K562 (cell line): ENCODE measurements around the gene KLHL41. TPM values are rescaled to one million over a fixed set of nuclear protein-coding genes. Genes with fewer than 3 reads are reported as not detected.
A peak's percentile ranks its signal among the peaks of the same experiment; 100 is the strongest.

Experiments
- ATAC-seq: fragments of 200-7000 bp; cut with Tn5 transposase; 3 replicates; pipeline ENCODE4 v1.9.1; 2020; ENCODE audit warnings: moderate library complexity
- BruUV-seq: library from RNA; stranded (reverse); fragments of 400-500 nt; replicated peaks from 2 replicates; lab custom pipeline; 2021; lab: Mats Ljungman, UMichigan
- CTCF ChIA-PET: fragments of 300-600 bp; formaldehyde crosslinking; extraction: SDS; loops from one replicate; lab custom pipeline; 2021; ENCODE audit warnings: low intra/inter-chr PET ratio; lab: Yijun Ruan, JAX
- POLR2A ChIA-PET: fragments of 300-600, 350-650 bp; sonication (Branson Sonifier 250); formaldehyde crosslinking; extraction: SDS; loops from one replicate; lab custom pipeline; 2021; ENCODE audit warnings: antibody characterized with exemption, inconsistent platforms; lab: Yijun Ruan, JAX
- DNase-seq, 4 experiments: peaks; one replicate each; pipeline versions ENCODE4 v3.0.0 to v3.0.0-alpha.2; 2011 to 2018; ENCODE audit warnings: low spot score in 3 of 4, mixed read lengths in 3 of 4; ENCODE audit errors: extremely low read depth in 1 of 4
- FAIRE-seq: peaks from 2 replicates; lab custom pipeline; 2011; peaks lifted over from hg19 to GRCh38; lab: Jason Lieb, UNC
- H2AFZ ChIP-seq: 2 replicates; pipeline ENCODE4 v1.6.0; 2011; ENCODE audit warnings: low read depth, low read length, control low read depth, inconsistent platforms
- H3K27ac ChIP-seq: fragments of 200-600 bp; 3 replicates; pipeline ENCODE4 v1.8.0; 2011; ENCODE audit warnings: low read depth, mild to moderate bottlenecking, control low read depth, inconsistent platforms, low read length, moderate library complexity, mixed read lengths; ENCODE audit errors: extremely low read depth
- H3K27me3 ChIP-seq, 2 experiments: fragments of 300-600 bp in 1 of 2; 2 replicates in 1 of 2; 3 replicates in 1 of 2; pipeline versions ENCODE4 v1.6.0 to v1.8.0; 2011; ENCODE audit warnings: inconsistent platforms in 2 of 2, low read length in 2 of 2, mild to moderate bottlenecking in 1 of 2, mixed read lengths in 1 of 2, moderate library complexity in 1 of 2; ENCODE audit not compliant: control insufficient read depth in 2 of 2, insufficient read depth in 2 of 2
- H3K36me3 ChIP-seq: fragments of 300-600 bp; 3 replicates; pipeline ENCODE4 v1.8.0; 2011; ENCODE audit warnings: mild to moderate bottlenecking, low read length, inconsistent platforms; ENCODE audit not compliant: control insufficient read depth, insufficient read depth
- H3K4me1 ChIP-seq, 2 experiments: fragments of 200-600 bp in 1 of 2; replicated peaks in 1 of 2; 2 replicates in 1 of 2; 3 replicates in 1 of 2; pipeline versions ENCODE4 v1.5.1 to v1.8.0; 2011; ENCODE audit warnings: inconsistent platforms in 2 of 2, low read length in 2 of 2, mild to moderate bottlenecking in 1 of 2, mixed read lengths in 1 of 2, moderate library complexity in 1 of 2; ENCODE audit not compliant: control insufficient read depth in 2 of 2, insufficient read depth in 2 of 2
- H3K4me2 ChIP-seq: 2 replicates; pipeline ENCODE4 v1.6.1; 2011; ENCODE audit warnings: low read length, control low read depth, inconsistent platforms, mixed read lengths; ENCODE audit not compliant: insufficient read depth
- H3K4me3 ChIP-seq: fragments of 200-600 bp; sonication (generic), shearing (Covaris generic); 2 replicates; pipeline ENCODE4 v1.5.1; 2016; ENCODE audit warnings: control low read depth, inconsistent platforms
- H3K79me2 ChIP-seq: fragments of 200-600 bp; 3 replicates; pipeline ENCODE4 v1.8.0; 2011; ENCODE audit warnings: low read length, inconsistent platforms; ENCODE audit not compliant: control insufficient read depth, insufficient read depth
- H3K9ac ChIP-seq, 2 experiments: 2 replicates each; pipeline versions ENCODE4 v1.6.0 to v1.6.1; 2011; ENCODE audit warnings: low read depth in 2 of 2, low read length in 2 of 2, control low read depth in 1 of 2, inconsistent platforms in 1 of 2, mild to moderate bottlenecking in 1 of 2, mixed read lengths in 1 of 2; ENCODE audit not compliant: insufficient read depth in 1 of 2
- H3K9me1 ChIP-seq: one replicate; pipeline ENCODE4 v1.6.0; 2011; ENCODE audit warnings: inconsistent platforms, mild to moderate bottlenecking, low read length, moderate library complexity; ENCODE audit not compliant: control insufficient read depth, insufficient read depth
- H3K9me3 ChIP-seq: replicated peaks from 2 replicates; pipeline ENCODE4 v1.5.1; 2011; ENCODE audit warnings: low read depth, low read length, inconsistent platforms; ENCODE audit not compliant: control insufficient read depth, insufficient read depth
- H4K20me1 ChIP-seq: replicated peaks from 2 replicates; pipeline ENCODE4 v1.6.1; 2011; ENCODE audit warnings: low read length, inconsistent platforms, mixed read lengths; ENCODE audit not compliant: control insufficient read depth, insufficient read depth
- ADNP ChIP-seq: fragments of 200-800 bp; sonication (Bioruptor generic); IDR thresholded peaks from 2 replicates; pipeline ENCODE4 v1.6.1; 2016; ENCODE audit warnings: missing genetic modification characterization, missing compliant biosample characterization
- ATF3 ChIP-seq, 2 experiments: fragments of 450-650 bp in 1 of 2; sonication (generic) in 1 of 2; formaldehyde crosslinking in 1 of 2; IDR thresholded peaks in 1 of 2; conservative IDR thresholded peaks in 1 of 2; 2 replicates each; pipeline versions ENCODE4 v1.6.1 to v1.8.1; 2016 to 2023; ENCODE audit warnings: mild to moderate bottlenecking in 2 of 2, moderate library complexity in 2 of 2, inconsistent platforms in 1 of 2, missing genetic modification reagents in 1 of 2
- BCOR ChIP-seq: fragments of 450-650 bp; IDR thresholded peaks from 2 replicates; pipeline ENCODE4 v1.6.1; 2016
- FOXA3 ChIP-seq, 2 experiments: fragments of 450-650 bp in 1 of 2; sonication (generic) in 1 of 2; formaldehyde crosslinking; IDR thresholded peaks in 1 of 2; conservative IDR thresholded peaks in 1 of 2; 2 replicates each; pipeline versions ENCODE4 v1.4.0 to v1.8.0; 2020 to 2022; ENCODE audit warnings: mild to moderate bottlenecking in 2 of 2, missing genetic modification reagents in 1 of 2
- NCOA4 ChIP-seq: fragments of 450-650 bp; IDR thresholded peaks from 2 replicates; pipeline ENCODE4 v1.6.1; 2018; ENCODE audit warnings: mild to moderate bottlenecking; ENCODE audit not compliant: partially characterized antibody
- RCOR1 ChIP-seq, 2 experiments: IDR thresholded peaks; 2 replicates each; pipeline ENCODE4 v1.6.1; 2012; ENCODE audit warnings: low read depth in 2 of 2, low read length in 2 of 2, borderline replicate concordance in 1 of 2, improper control_type of control experiment in 1 of 2
- YY1 ChIP-seq, 3 experiments: IDR thresholded peaks; 2 replicates each; pipeline ENCODE4 v1.6.1; 2011; ENCODE audit warnings: low read length in 2 of 3, mild to moderate bottlenecking in 2 of 3, moderate library complexity in 2 of 3, borderline replicate concordance in 1 of 3, control low read depth in 1 of 3, low read depth in 1 of 3; ENCODE audit not compliant: insufficient read depth in 3 of 3, insufficient replicate concordance in 2 of 3, control insufficient read depth in 1 of 3, insufficient read length in 1 of 3; ENCODE audit errors: extremely low read depth in 1 of 3
- ZNF445 ChIP-seq: fragments of 250-450 bp; sonication (Bioruptor Pico); IDR thresholded peaks from 2 replicates; pipeline ENCODE4 v1.4.0; 2020; ENCODE audit warnings: low read depth, mild to moderate bottlenecking, moderate library complexity
- WGBS: fragments of 100-300 bp; shearing (Covaris generic); methylation state at CpG from one replicate; pipeline ENCODE4 v1.1.6; 2016; ENCODE audit warnings: low coverage, mixed read lengths; ENCODE audit not compliant: insufficient coverage; ENCODE audit errors: missing lambda C conversion rate; 5-methylcytosine and 5-hydroxymethylcytosine counted together
- in situ Hi-C: fragments of 300-500 bp; cut with MboI; formaldehyde crosslinking; loops from 4 replicates; pipeline ENCODE4 v1.15.0; 2018; ENCODE audit warnings: inconsistent platforms, mixed read lengths
- intact Hi-C: fragments of 100-400 bp; cut with micrococcal nuclease; formaldehyde crosslinking; loops from 2 replicates; pipeline ENCODE4 v1.14.2; 2022
- polyA plus RNA-seq, 8 experiments: library from polyadenylated mRNA; depleted of rRNA in 4 of 8; stranded (reverse) in 5 of 8; unstranded in 3 of 8; fragments of >200 nt; fragmentation: Nextera tagmentation in 2 of 8; fragmentation: Illumina TruSeq in 1 of 8; extraction: Ambion mirVana in 2 of 8; extraction: Trizol in 1 of 8; gene quantifications; 2 replicates each; pipeline versions ENCODE4 v1.2.1 to v1.2.3, GENCODE V29; 2011 to 2014; ENCODE audit warnings: inconsistent platforms in 1 of 8, missing spikeins in 1 of 8
- total RNA-seq, 7 experiments: library from RNA; depleted of rRNA in 6 of 7; stranded (reverse); fragments of >200 nt in 6 of 7; fragmentation: Illumina TruSeq in 2 of 7; extraction: Trizol in 2 of 7; gene quantifications; 2 replicates each; pipeline versions ENCODE4 v1.2.1 to v1.2.3, GENCODE V29; 2011 to 2021; ENCODE audit warnings: low replicate concordance in 1 of 7

The KLHL41 gene
- total and polyA plus RNA-seq, 9 of the 15 experiments (the other 6 are each of a cell fraction or from before 2014, with no cell fraction given): 0.05 to 1.5 (median 0.09) TPM

- ChIA-PET CTCF (no interaction called here), POLR2A (no interaction called here)
- no TSS peak for BruUV-seq
- Histone ChIP-seq H2AFZ (no peak overlapping the region), H3K9me3 (no peaks in the 10 kb centered on the region), H3K27me3 (no peaks in the 10 kb centered on the region), H3K79me2 (no peaks in the 10 kb centered on the region), H4K20me1 (no peaks in the 10 kb centered on the region), H3K4me1 (peaks cover 0 to 7% of the 10 kb centered on the region in 2 experiments; a peak in 2 of 5 replicates), H3K9me1 (no peaks in the 10 kb centered on the region), H3K4me2 (no peak overlapping the region), H3K9ac (no peak overlapping the region)
- ATAC-seq (no peak), DNase-seq (no peak), FAIRE-seq (no peak)
- 61% methylated on average over 2 of the region's 2 CpGs for WGBS
- intact Hi-C loops (no loop called here), in situ Hi-C loops (no loop called here)
- no peak for TF ChIP-seq ZNF445
- 0 out of 2 replicates have a peak, but pooled peaks have one; percentile 11 for TF ChIP-seq ATF3 (IDR thresholded peaks at IDR 0.05)
- TF ChIP-seq ATF3 (CRISPR knock-in tag; conservative IDR thresholded peaks at IDR 0.05): no peak
- TF ChIP-seq, all 486 proteins: peak for 1
- H3K36me3 ChIP-seq: no peaks in the 10 kb centered on the region
- H3K27ac ChIP-seq: no peak overlapping the region
- no peak overlapping the region for H3K4me3 ChIP-seq
These were observed 3.0 kb downstream of the KLHL41 start for GRCh38 chr2:169512525-169512924.

DNA sequence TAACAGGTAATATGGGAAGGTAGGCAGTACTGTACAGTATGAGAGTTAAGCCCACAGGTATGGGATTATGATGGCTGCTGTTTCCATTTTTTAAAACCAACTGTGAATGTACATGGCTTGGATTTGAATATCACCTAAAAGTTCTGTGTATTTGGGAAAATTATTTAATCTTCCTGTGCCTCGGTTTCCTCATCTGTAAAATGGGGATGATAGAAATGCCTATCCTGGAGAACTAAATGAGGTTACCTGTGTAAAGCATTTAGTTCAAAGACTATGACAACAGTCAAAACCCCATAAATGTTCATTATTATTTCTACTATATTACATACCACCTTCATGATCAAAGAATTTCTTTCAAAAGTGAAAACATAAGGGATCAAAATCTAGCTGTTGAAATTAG, 3.6 kb downstream of the KLHL41 start:
- ATAC-seq (no peak), DNase-seq (no peak), FAIRE-seq (no peak)
- H3K9me1 ChIP-seq: no peaks in the 10 kb centered on the region
- H3K9ac ChIP-seq: no peak overlapping the region
- no peak overlapping the region for H3K27ac ChIP-seq
- ChIA-PET CTCF (no interaction called here), POLR2A (no interaction called here)
- no peaks in the 10 kb centered on the region for H3K9me3 ChIP-seq
- intact Hi-C loops: no loop called here
- WGBS: 50% methylated on average over 1 of the region's 1 CpG
- H3K27me3 ChIP-seq: no peaks in the 10 kb centered on the region
- H3K4me1 ChIP-seq: peaks cover 0 to 7% of the 10 kb centered on the region in 2 experiments; a peak in 2 of 5 replicates
- H4K20me1 ChIP-seq: no peaks in the 10 kb centered on the region
- no peak overlapping the region for H3K4me3 ChIP-seq
- H3K36me3 ChIP-seq: no peaks in the 10 kb centered on the region
- no peak overlapping the region for H2AFZ ChIP-seq
- H3K79me2 ChIP-seq: no peaks in the 10 kb centered on the region
- no peak overlapping the region for H3K4me2 ChIP-seq
- in situ Hi-C loops: no loop called here
- BruUV-seq: no TSS peak
- TF ChIP-seq ADNP (tag): peak; percentile 89
- TF ChIP-seq BCOR: peak; percentile 88
- no peak for TF ChIP-seq FOXA3 (CRISPR knock-in tag; conservative IDR thresholded peaks at IDR 0.05 in 1 of 2, IDR thresholded peaks at IDR 0.05 in 1 of 2)
- no peak for TF ChIP-seq NCOA4
- TF ChIP-seq YY1 (IDR thresholded peaks at IDR 0.05; ENCODE audit: borderline replicate concordance in 1 of 3, control insufficient read depth in 1 of 3, extremely low read depth in 1 of 3, insufficient read depth in 3 of 3, insufficient read length in 1 of 3, insufficient replicate concordance in 2 of 3, low read depth in 1 of 3, low read length in 2 of 3): no peak
- 0 out of 4 replicates have a peak, but pooled peaks of 1 of the 2 experiments have one; percentile 10 for TF ChIP-seq RCOR1 (IDR thresholded peaks at IDR 0.05; ENCODE audit: borderline replicate concordance in 1 of 2, low read depth in 2 of 2, low read length in 2 of 2)
